A673 (cell line): ENCODE results near the gene HECW1. TPM values are rescaled to one million over a fixed set of nuclear protein-coding genes. Genes with fewer than 3 reads are reported as not detected.

Source experiments
- BruUV-seq: library from RNA; stranded (reverse); fragments of 400-500 nt; replicated peaks from 2 replicates; lab custom pipeline; 2021; lab: Mats Ljungman, UMichigan
- CTCF ChIA-PET: fragments of 300-600 bp; sonication (Branson Sonifier 250); formaldehyde crosslinking; loops from one replicate; lab custom pipeline; 2022; ENCODE audit warnings: antibody characterized with exemption; lab: Charles Lee
- POLR2A ChIA-PET: fragments of 300-600 bp; sonication (Branson Sonifier 250); formaldehyde crosslinking; loops from one replicate; lab custom pipeline; 2022; ENCODE audit warnings: antibody characterized with exemption; ENCODE audit not compliant: low non-redundant PET; lab: Charles Lee
- DNase-seq: peaks from one replicate; pipeline ENCODE4 v3.0.0-alpha.2; 2015; ENCODE audit warnings: low spot score
- H3K27ac ChIP-seq: fragments of 200-600 bp; sonication (generic); 2 replicates; pipeline ENCODE4 v1.5.1; 2016; ENCODE audit warnings: mixed run types, low read depth, mild to moderate bottlenecking, mixed read lengths, antibody characterized with exemption, low read length; ENCODE audit not compliant: poor library complexity, severe bottlenecking
- H3K27me3 ChIP-seq: fragments of 200-600 bp; sonication (generic); replicated peaks from 2 replicates; pipeline ENCODE4 v1.6.1; 2017; ENCODE audit warnings: mixed run types, low read depth, mild to moderate bottlenecking, mixed read lengths, antibody characterized with exemption, low read length; ENCODE audit not compliant: insufficient read depth, poor library complexity
- H3K36me3 ChIP-seq: fragments of 200-600 bp; sonication (generic); 2 replicates; pipeline ENCODE4 v1.6.1; 2016; ENCODE audit warnings: mixed run types, mild to moderate bottlenecking, mixed read lengths, antibody characterized with exemption, low read length; ENCODE audit not compliant: insufficient read depth, poor library complexity, severe bottlenecking
- H3K4me1 ChIP-seq: fragments of 200-600 bp; sonication (generic); 2 replicates; pipeline ENCODE4 v1.6.1; 2017; ENCODE audit warnings: mixed run types, mild to moderate bottlenecking, mixed read lengths, antibody characterized with exemption, low read length; ENCODE audit not compliant: insufficient read depth, poor library complexity, severe bottlenecking
- H3K4me3 ChIP-seq: fragments of 200-600 bp; sonication (generic); 2 replicates; pipeline ENCODE4 v1.5.1; 2016; ENCODE audit warnings: low read depth, mixed run types, mild to moderate bottlenecking, mixed read lengths, low read length; ENCODE audit not compliant: poor library complexity, severe bottlenecking
- H3K9me3 ChIP-seq: fragments of 200-600 bp; sonication (generic); 2 replicates; pipeline ENCODE4 v1.6.1; 2016; ENCODE audit warnings: mixed run types, low read depth, mild to moderate bottlenecking, mixed read lengths, antibody characterized with exemption, low read length; ENCODE audit not compliant: poor library complexity, severe bottlenecking
- EZH2 ChIP-seq: fragments of 200-600 bp; sonication (generic); IDR thresholded peaks from 2 replicates; pipeline ENCODE4 v1.6.1; 2017; ENCODE audit warnings: borderline replicate concordance, low read depth, mild to moderate bottlenecking, mixed read lengths, antibody characterized with exemption, low read length; ENCODE audit not compliant: poor library complexity, severe bottlenecking
- intact Hi-C: fragments of 100-400 bp; cut with micrococcal nuclease; formaldehyde crosslinking; loops from one replicate; pipeline ENCODE4 v1.10.0; 2022; ENCODE audit not compliant: unreplicated experiment
- total RNA-seq: library from RNA; stranded (reverse); gene quantifications from 2 replicates; pipeline ENCODE4 v1.2.3, GENCODE V29; 2021
- TF ChIP-seq, protein P1 (sequence below): fragments of 300-800, 200-600 bp; sonication (generic); conservative IDR thresholded peaks from 2 replicates; pipeline ENCODE4 v1.5.1; 2017; ENCODE audit warnings: low read depth, mild to moderate bottlenecking, antibody characterized with exemption, low read length, moderate library complexity, mixed read lengths

The HECW1 gene
- total RNA-seq, 1 experiment from 2014 or later, result 0.39 TPM

GRCh38 chr7:43083106-43083505 lies 29.3 kb upstream of the HECW1 start:
- CTCF ChIA-PET, result no interaction called here
- Histone ChIP-seq H3K9me3 (no peaks in the 10 kb centered on the region), H3K4me1 (no peaks in the 10 kb centered on the region), H3K27ac (no peak overlapping the region), H3K36me3 (no peaks in the 10 kb centered on the region), H3K4me3 (no peak overlapping the region), H3K27me3 (no peaks in the 10 kb centered on the region)
- TF ChIP-seq, protein P1, sequence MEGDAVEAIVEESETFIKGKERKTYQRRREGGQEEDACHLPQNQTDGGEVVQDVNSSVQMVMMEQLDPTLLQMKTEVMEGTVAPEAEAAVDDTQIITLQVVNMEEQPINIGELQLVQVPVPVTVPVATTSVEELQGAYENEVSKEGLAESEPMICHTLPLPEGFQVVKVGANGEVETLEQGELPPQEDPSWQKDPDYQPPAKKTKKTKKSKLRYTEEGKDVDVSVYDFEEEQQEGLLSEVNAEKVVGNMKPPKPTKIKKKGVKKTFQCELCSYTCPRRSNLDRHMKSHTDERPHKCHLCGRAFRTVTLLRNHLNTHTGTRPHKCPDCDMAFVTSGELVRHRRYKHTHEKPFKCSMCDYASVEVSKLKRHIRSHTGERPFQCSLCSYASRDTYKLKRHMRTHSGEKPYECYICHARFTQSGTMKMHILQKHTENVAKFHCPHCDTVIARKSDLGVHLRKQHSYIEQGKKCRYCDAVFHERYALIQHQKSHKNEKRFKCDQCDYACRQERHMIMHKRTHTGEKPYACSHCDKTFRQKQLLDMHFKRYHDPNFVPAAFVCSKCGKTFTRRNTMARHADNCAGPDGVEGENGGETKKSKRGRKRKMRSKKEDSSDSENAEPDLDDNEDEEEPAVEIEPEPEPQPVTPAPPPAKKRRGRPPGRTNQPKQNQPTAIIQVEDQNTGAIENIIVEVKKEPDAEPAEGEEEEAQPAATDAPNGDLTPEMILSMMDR, result no peak
- TF ChIP-seq EZH2, result no peak
- no TSS peak for BruUV-seq
- DNase-seq, result no peak
- POLR2A ChIA-PET, result no interaction called here
- intact Hi-C loops, result no loop called here

GRCh38 chr7:43085017-43085416 lies 27.4 kb upstream of the HECW1 start:
- ChIA-PET CTCF (no interaction called here), POLR2A (no interaction called here)
- TF ChIP-seq, protein P1, result no peak
- no peak for TF ChIP-seq EZH2
- intact Hi-C loops, result no loop called here
- Histone ChIP-seq H3K27ac (no peak overlapping the region), H3K9me3 (no peaks in the 10 kb centered on the region), H3K4me1 (no peaks in the 10 kb centered on the region), H3K27me3 (no peaks in the 10 kb centered on the region), H3K36me3 (no peaks in the 10 kb centered on the region), H3K4me3 (no peak overlapping the region)
- DNase-seq, result no peak
- BruUV-seq, result no TSS peak

GRCh38 chr7:43085992-43086391 lies 26.5 kb upstream of the HECW1 start:
- intact Hi-C loops, result no loop called here
- no peaks in the 10 kb centered on the region for H3K27me3 ChIP-seq
- TF ChIP-seq, protein P1, result no peak
- TF ChIP-seq EZH2, result no peak
- H3K36me3 ChIP-seq, result no peaks in the 10 kb centered on the region
- no peaks in the 10 kb centered on the region for H3K9me3 ChIP-seq
- ChIA-PET POLR2A (no interaction called here), CTCF (no interaction called here)
- no peak for DNase-seq
- H3K4me3 ChIP-seq, result no peak overlapping the region
- no TSS peak for BruUV-seq
- no peaks in the 10 kb centered on the region for H3K4me1 ChIP-seq
- no peak overlapping the region for H3K27ac ChIP-seq
